GM23338 (cell line): Measurements from ENCODE around the gene AHR.

Experiments used
- EZH2 ChIP-seq: fragments of 200-600 bp; sonication (generic); IDR thresholded peaks from one replicate; pipeline ENCODE4 v1.8.0; 2017; ENCODE audit warnings: antibody characterized with exemption, mild to moderate bottlenecking, low read depth; ENCODE audit not compliant: unreplicated experiment
- POLR2AphosphoS5 ChIP-seq: IDR thresholded peaks from 2 replicates; pipeline ENCODE4 v1.6.1; 2016; ENCODE audit warnings: antibody characterized with exemption, low read depth
- TF ChIP-seq, protein P1 (sequence below), 2 experiments: fragments of 200-600 bp in 1 of 2; sonication (generic) in 1 of 2; conservative IDR thresholded peaks; 2 replicates each; pipeline versions ENCODE4 v1.5.1 to v1.6.1; 2016 to 2017; ENCODE audit warnings: antibody characterized with exemption in 2 of 2, low read depth in 2 of 2, mild to moderate bottlenecking in 2 of 2, moderate library complexity in 1 of 2
- TF ChIP-seq, protein P2 (sequence below): IDR thresholded peaks from 2 replicates; pipeline ENCODE4 v1.6.1; 2016; ENCODE audit warnings: antibody characterized with exemption

DNA sequence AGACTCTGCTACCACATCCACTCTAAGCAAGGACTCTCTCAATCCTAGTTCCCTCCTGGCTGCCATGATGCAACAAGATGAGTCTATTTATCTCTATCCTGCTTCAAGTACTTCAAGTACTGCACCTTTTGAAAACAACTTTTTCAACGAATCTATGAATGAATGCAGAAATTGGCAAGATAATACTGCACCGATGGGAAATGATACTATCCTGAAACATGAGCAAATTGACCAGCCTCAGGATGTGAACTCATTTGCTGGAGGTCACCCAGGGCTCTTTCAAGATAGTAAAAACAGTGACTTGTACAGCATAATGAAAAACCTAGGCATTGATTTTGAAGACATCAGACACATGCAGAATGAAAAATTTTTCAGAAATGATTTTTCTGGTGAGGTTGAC is 40.7 kb downstream of the AHR start:
- TF ChIP-seq, protein P1, sequence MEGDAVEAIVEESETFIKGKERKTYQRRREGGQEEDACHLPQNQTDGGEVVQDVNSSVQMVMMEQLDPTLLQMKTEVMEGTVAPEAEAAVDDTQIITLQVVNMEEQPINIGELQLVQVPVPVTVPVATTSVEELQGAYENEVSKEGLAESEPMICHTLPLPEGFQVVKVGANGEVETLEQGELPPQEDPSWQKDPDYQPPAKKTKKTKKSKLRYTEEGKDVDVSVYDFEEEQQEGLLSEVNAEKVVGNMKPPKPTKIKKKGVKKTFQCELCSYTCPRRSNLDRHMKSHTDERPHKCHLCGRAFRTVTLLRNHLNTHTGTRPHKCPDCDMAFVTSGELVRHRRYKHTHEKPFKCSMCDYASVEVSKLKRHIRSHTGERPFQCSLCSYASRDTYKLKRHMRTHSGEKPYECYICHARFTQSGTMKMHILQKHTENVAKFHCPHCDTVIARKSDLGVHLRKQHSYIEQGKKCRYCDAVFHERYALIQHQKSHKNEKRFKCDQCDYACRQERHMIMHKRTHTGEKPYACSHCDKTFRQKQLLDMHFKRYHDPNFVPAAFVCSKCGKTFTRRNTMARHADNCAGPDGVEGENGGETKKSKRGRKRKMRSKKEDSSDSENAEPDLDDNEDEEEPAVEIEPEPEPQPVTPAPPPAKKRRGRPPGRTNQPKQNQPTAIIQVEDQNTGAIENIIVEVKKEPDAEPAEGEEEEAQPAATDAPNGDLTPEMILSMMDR (conservative IDR thresholded peaks at IDR 0.05; ENCODE audit: low read depth in 2 of 2): no peak
- TF ChIP-seq EZH2 (no peak), POLR2AphosphoS5 (no peak)
- TF ChIP-seq, protein P2, sequence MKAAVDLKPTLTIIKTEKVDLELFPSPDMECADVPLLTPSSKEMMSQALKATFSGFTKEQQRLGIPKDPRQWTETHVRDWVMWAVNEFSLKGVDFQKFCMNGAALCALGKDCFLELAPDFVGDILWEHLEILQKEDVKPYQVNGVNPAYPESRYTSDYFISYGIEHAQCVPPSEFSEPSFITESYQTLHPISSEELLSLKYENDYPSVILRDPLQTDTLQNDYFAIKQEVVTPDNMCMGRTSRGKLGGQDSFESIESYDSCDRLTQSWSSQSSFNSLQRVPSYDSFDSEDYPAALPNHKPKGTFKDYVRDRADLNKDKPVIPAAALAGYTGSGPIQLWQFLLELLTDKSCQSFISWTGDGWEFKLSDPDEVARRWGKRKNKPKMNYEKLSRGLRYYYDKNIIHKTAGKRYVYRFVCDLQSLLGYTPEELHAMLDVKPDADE: no peak
